ELR (cell line): ENCODE data around the gene EMD.
"Not testable (repeated sequence)": the region's sequence is repeated elsewhere in the genome, so short reads cannot be mapped to it uniquely, and the experiment has no call there.

Experiments
- DNase-seq: peaks from one replicate; pipeline ENCODE4 v3.0.0-alpha.2; 2015; ENCODE audit warnings: low read depth

EMD gene

GRCh38 chrX:154371017-154371788, 7.9 kb upstream of the EMD start:
- DNase-seq = peak; percentile 95

- no peak for DNase-seq
These were observed 7.2 kb upstream of the EMD start for GRCh38 chrX:154371789-154372300.

GRCh38 chrX:154372612-154373022, 6.5 kb upstream of the EMD start:
- peak; percentile 38 for DNase-seq

GRCh38 chrX:154373340-154374306, 5.5 kb upstream of the EMD start:
- peak; percentile 74 for DNase-seq

- peak; percentile 34 for DNase-seq
These were observed 4.6 kb upstream of the EMD start, which contains the start of gene FLNA for GRCh38 chrX:154374313-154375155. Gene FLNA, minus strand, starts transcription at chrX:154374634. Its CDS starts 3,389 bp downstream, at chrX:154371245.

GRCh38 chrX:154375156-154375504, 4.0 kb upstream of the EMD start:
- DNase-seq = no peak

- DNase-seq = no peak
These were observed 2.3 kb upstream of the EMD start for GRCh38 chrX:154376774-154377173.

- peak; percentile 52 for DNase-seq
These were observed 866 bp upstream of the EMD start for GRCh38 chrX:154378059-154378798.

- peak; percentile 21 for DNase-seq
These were observed 465 bp downstream of the EMD start for GRCh38 chrX:154379569-154379951.

- DNase-seq = peak; percentile 41
These were observed 1.1 kb downstream of the EMD start for GRCh38 chrX:154380153-154380552.

- DNase-seq = no peak
These were observed 1.7 kb downstream of the EMD start for GRCh38 chrX:154380787-154381186.

- DNase-seq = no peak
These were observed 2.2 kb downstream of the EMD start for GRCh38 chrX:154381271-154381670.

- no peak for DNase-seq
These were observed 3.5 kb downstream of the EMD start for GRCh38 chrX:154382483-154383069.

- no peak for DNase-seq
These were observed 4.5 kb downstream of the EMD start for GRCh38 chrX:154383359-154384283.

- peak; percentile 40 for DNase-seq
These were observed 5.3 kb downstream of the EMD start for GRCh38 chrX:154384284-154384892.

GRCh38 chrX:154388094-154388493, 9.0 kb downstream of the EMD start:
- not testable (repeated sequence) for DNase-seq

- not testable (repeated sequence) for DNase-seq
These were observed 9.6 kb downstream of the EMD start for GRCh38 chrX:154388649-154389048.

- DNase-seq = not testable (repeated sequence)
These were observed 11.0 kb downstream of the EMD start for GRCh38 chrX:154389812-154390747.
